HG03159 (cell line): ENCODE results near the gene SNAP29.
"Not testable (repeated sequence)": the region's sequence is repeated elsewhere in the genome, so short reads cannot be mapped to it uniquely, and the experiment has no call there.

Experiments used
- ATAC-seq: cut with Tn5 transposase; IDR thresholded peaks from one replicate; pipeline ENCODE4 v1.9.1; 2021; ENCODE audit warnings: mild to moderate bottlenecking, moderate library complexity; ENCODE audit not compliant: unreplicated experiment

The SNAP29 gene

GRCh38 chr22:20858615-20859416 lies at the start of gene SNAP29, which contains the start of gene PI4KA:
Gene SNAP29, plus strand, starts transcription at chr22:20859007. Its CDS starts 104 bp downstream, at chr22:20859111.
Gene PI4KA, minus strand, starts transcription at chr22:20858811. Its CDS starts 86 bp downstream, at chr22:20858725.
- ATAC-seq: peak; percentile 92

GRCh38 chr22:20809538-20810185 lies 49.1 kb upstream of the SNAP29 start:
- no peak for ATAC-seq

DNA sequence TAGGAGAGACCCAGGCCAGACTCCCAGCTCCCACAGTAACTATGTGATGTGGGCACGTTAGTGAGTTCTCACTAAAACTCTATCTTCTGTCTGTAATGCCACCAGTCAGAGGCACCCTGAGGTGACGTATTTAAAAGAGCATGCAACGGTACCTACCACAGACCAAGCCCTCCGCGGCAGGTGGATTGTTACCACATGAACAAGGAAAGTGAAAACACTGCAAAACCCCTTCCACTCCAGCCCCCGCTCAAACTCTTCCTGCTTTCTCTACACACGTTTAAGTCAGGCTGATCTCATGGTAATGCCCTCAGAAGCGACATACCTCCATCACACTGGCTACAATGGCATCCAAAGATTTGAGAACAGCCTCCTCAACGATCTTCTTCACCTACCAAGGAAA lies 48.2 kb upstream of the SNAP29 start:
- ATAC-seq: no peak

- no peak for ATAC-seq
Observed at GRCh38 chr22:20811171-20811570, 47.6 kb upstream of the SNAP29 start.

DNA sequence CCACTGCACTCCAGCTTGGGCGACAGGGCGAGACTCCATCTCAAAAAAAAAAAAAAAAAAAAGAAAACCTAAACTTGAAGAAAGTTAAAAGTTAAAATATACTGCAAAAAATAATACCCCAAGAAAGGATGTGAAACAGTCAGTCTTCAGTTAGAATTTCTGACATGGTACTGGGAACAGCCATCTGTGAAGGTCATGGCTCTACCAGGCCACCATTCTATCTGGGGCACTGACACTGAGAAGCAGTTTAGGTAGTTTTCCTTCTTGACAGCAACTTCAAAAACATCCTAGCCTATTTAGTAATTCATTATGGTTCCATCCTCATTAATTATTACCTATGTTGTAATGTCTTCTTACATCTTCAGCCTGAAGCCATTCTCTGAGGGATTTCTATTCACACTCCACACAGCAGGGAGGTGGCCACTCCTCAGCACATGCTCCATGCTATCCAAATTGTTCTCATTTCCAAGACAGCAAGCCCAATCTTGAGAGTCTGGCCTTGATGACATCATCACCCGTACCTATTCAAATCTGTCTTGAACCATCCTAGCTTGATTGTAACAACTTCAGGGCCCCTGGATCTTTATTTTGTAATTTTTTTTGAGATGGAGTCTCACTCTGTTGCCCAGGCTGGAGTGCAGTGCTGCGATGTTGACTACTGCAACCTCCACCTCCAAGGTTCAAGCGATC lies 46.7 kb upstream of the SNAP29 start:
- ATAC-seq: no peak

- no peak for ATAC-seq
Observed at GRCh38 chr22:20813056-20813455, 45.8 kb upstream of the SNAP29 start.

- ATAC-seq: no peak
Observed at GRCh38 chr22:20814221-20814808, 44.5 kb upstream of the SNAP29 start.

DNA sequence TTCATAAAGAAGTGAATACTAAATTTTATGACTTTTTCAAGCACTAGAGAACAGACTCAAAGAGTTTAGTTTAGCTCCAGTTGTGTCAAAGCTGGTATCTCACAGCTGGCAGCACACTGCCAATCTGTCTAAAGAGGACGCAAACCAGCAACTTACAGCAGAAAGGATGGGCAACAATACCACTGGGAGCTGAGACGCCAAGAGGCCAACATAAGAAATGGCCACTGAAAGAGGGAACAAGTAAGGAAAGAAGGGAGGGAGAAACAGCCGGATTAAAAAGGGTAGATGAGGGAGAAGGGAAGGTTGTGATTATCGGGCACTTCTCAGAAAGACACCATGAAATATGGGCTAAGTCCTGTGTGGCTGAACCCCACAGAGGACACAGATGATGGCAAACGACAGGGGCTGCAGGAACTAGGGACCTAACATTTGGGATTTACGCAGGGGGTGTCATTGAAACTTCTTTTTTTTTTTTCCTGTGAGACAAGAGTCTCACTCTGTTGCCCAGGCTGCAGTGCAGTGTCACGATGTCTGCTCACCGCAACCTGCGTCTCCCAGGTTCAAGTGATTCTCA lies 43.2 kb upstream of the SNAP29 start:
- no peak for ATAC-seq

- ATAC-seq: no peak
Observed at GRCh38 chr22:20816559-20816958, 42.2 kb upstream of the SNAP29 start.

DNA sequence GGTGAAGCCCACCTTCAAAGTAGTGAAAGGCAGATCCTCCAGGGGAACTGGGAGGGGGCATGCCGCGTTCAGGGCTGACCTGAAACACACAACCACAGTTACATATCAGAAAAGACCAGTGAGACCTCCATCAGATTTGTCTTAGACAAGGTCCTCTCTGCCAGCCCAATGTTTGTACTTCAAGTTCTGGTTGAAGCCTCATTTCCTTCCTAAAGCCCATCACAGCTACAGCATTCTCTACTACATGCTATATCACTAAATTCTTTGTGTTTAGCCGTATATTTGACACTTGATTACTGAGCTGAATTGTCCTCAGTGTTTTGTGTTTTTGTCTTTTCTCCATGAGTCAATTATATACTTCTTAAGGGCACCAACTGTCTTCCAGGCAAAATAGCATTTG lies 40.3 kb upstream of the SNAP29 start:
- ATAC-seq: no peak

DNA sequence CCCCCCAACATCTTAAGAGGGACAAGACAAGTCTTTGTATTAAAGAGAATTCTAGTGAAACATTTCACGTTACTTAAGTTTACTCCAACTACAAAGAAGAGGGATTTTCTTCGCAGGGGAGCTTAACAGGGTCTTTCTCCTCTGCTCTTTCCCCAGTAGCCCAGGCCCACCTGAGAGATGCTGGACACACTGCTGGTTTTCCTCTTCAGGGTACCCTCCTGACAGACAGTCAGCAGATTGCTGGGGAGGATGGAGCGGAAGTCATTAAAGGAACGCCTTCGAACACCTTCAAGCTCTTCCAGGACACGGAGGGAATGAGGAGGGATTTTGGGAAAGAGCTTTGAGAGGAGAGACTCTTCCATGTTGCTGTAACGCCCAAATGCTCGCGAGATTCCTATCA lies 39.3 kb upstream of the SNAP29 start:
- no peak for ATAC-seq

- ATAC-seq: not testable (repeated sequence)
Observed at GRCh38 chr22:20821717-20822239, 37.0 kb upstream of the SNAP29 start.

DNA sequence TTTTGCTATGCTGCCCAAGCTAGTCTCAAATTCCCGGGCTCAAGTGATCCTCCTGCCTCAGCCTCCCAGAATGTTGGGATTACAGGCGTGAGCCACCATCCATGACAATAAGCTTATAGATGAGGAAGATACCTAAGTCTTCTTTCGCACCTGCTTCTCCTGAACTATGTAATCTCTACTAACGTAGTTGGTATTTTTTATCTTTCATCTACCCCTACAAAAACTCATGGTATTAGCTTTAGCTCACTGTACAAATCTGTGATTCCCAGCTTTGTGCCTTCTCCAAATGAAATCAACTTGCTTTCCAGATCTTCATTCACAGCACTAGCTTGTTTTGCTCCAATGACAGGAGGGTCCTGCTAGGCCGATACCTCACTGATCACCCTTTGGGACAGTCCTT lies 36.6 kb upstream of the SNAP29 start:
- no peak for ATAC-seq

DNA sequence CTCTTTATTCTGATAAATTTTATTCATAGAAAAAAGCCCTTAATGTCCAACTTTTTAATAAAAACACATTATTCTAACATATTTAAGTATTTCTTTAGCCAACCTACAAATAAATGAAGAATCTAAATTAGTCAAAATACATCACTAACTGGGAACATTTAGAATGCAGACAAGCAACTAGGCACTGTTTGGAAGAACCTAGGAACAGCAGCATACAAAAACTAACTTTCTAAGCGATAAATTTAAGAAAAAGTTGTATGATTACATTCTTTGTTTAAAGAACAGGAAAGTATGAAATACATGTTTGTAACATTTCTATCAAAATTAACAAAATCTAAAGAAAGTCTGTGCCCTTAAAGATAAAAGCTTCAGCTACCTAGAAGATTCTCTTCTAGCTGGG lies 35.5 kb upstream of the SNAP29 start:
- no peak for ATAC-seq

DNA sequence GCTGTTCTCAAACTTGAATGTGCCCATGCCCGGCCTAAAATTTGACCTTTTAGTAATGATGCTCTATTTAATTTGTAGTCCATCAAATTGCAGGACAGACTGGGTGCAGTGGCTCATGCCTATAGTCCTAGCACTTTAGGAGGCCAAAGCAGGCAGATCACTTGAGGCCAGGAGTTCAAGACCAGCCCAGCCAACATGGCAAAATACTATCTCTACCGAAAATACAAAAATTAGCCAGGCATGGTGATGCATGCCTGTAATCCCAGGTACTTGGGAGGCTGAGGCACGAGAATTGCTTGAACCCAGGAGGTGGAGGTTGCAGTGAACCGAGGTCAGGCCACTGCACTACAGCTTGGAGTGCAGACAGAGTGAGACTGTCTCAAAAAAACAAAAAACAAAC lies 33.6 kb upstream of the SNAP29 start:
- not testable (repeated sequence) for ATAC-seq

- ATAC-seq: no peak
Observed at GRCh38 chr22:20825624-20826023, 33.2 kb upstream of the SNAP29 start.

DNA sequence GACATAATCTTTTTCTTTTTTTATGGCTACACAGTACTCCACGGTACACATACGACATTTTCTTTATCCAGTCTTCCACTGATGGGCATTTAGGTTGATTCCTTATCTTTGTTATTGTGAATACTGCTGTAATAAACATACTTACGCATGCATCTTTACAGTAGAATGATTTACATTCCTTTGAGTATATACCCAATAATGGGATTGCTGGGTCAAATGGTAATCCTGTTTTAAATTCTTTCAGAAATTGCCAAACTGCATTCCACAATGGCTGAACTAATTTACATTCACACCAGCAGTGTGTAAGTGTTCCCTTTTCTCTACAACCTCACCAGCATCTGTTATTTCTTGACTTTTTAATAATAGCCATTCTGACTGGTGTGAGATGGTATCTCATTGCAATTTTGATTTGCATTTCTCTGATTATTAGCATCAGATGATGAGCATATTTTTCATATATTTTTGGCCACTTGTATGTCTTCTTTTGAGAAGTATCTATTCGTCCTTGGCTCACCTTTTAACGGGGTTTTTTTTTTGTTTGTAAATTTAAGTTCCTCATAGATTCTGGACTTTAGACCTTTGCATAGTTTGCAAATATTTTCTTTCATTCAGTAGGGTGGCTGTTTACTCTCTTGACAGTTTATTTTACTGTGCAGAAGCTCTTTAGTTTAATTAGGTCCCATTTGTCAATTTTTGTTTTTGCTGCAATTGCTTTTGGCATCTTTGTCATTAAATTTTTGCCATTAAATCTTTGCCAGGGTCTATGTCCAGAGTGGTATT lies 32.2 kb upstream of the SNAP29 start:
- not testable (repeated sequence) for ATAC-seq

DNA sequence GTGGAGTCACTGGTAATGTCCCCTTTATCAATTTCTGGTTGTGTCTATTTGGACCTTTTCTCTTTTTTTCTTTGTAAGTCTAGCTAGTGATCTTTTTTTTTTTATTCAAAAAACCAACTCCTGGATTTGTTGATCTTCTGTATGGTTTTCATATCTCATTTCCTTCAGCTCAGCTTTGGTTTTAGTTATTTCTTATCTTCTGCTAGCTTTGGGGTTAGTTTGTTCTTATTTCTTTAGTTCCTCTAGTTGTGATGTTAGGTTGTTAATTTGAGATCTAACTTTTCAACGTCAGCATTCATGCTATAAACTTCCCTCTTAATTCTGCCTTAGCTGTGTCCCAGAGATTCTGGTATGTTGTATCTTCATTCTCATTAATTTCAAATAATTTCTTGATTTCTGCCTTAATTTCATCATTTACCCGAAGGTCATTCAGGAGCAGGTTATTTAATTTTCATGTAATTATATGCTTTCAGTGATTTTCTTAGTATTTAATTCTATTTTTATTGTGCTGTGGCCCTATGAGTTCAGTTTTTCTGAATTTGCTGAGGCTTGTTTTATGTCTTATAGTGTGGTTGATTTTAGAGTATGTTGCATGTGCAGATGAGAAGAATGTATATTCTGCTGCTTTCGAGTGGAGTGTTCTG lies 29.2 kb upstream of the SNAP29 start:
- no peak for ATAC-seq

DNA sequence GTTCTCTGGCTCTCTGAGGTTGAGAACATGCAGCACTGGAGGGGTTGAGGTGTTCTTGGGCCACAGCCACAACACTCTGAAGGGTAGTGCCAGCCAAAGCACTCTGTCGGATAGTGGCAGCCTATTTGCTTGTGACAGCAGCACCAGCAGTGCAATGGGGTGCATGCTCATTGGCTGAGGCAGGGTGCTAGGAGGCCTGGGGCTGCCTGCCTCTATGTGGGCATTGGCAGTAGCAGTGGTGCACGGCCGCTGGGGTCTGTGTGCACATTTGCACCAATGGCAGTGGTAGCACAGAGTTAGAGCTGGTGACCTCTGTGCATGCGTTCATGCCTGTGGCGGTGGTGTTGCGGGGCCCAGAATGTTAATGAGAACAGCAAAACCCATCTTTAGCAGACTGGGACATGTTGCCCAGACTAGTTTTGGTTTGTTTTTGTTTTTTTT lies 25.6 kb upstream of the SNAP29 start:
- ATAC-seq: no peak
